AG20443 (cell line): ENCODE measurements around the gene BIRC5.
"Not testable (repeated sequence)": the region's sequence is repeated elsewhere in the genome, so short reads cannot be mapped to it uniquely, and the experiment has no call there.

Experiments used
- DNase-seq: peaks from one replicate; pipeline ENCODE4 v3.0.0; 2012; ENCODE audit warnings: low spot score, mixed read lengths

The BIRC5 gene

DNA sequence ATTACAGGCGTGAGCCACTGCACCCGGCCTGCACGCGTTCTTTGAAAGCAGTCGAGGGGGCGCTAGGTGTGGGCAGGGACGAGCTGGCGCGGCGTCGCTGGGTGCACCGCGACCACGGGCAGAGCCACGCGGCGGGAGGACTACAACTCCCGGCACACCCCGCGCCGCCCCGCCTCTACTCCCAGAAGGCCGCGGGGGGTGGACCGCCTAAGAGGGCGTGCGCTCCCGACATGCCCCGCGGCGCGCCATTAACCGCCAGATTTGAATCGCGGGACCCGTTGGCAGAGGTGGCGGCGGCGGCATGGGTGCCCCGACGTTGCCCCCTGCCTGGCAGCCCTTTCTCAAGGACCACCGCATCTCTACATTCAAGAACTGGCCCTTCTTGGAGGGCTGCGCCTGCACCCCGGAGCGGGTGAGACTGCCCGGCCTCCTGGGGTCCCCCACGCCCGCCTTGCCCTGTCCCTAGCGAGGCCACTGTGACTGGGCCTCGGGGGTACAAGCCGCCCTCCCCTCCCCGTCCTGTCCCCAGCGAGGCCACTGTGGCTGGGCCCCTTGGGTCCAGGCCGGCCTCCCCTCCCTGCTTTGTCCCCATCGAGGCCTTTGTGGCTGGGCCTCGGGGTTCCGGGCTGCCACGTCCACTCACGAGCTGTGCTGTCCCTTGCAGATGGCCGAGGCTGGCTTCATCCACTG lies at the start of gene BIRC5:
Gene BIRC5, plus strand, starts transcription at position 238 of the 690 bp plus-strand sequence. Its CDS starts 64 bp downstream, at position 302.
- DNase-seq, result peak; percentile 100

DNA sequence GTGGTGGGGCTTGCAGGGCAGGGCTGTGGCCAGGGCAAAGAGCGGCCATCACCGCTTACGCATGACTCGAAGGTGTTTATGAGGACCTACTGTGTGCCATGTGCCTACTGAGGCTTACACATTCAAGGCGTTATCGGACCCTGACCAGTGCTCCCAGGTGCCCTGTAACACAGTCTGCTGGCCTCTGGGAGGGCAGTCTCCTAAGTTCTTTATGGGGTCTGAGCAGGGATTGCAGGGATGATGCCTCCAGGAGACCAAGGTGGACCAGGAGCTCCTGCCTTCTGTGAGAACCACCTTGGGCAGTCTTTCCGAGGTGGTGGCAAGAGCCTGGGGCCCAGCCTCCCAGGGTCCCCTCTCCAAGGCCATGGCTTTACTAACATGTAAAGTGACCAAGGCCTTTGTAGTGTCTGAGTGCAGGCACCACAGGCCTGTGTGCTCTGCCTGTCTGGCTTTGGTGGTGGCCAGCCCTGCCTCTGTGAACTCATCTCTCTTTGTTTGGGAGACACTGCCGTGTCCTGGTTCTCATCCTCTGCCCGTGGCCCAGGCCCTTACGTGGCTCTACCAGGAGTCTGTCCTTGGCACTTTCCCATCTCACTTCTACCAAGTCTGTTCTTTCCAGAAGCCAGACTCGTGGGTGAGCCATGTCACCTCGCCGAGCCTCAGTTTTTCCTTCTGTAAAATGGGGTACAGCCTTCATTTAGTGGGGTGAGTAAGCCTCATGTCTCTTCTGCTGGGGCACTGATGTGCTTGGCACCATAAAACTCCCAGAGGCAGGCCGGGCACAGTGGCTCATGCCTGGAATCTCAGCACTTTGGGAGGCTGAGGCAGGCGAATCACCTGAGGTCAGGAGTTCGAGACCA lies 49.1 kb upstream of the BIRC5 start:
- no peak for DNase-seq

DNA sequence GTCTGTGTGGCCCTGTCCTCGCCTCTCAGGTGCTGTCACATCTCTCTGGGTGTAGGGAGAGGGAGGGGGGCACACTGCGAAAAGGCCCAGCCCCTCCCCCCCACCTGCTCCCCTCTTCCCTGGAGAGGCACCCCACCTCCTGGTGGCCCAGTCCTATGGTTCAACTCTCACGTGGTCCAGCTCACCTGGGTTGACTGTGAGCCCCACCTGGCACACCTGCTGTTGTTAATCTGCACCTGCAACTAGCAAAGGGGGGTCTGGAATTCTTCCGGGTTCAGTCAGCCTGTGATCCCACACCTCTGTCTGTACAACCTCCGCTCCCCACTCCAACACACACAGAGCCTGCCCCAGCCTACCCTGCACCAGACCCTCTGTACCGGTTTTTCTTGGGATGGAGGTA lies 47.6 kb upstream of the BIRC5 start:
- DNase-seq, result no peak

DNA sequence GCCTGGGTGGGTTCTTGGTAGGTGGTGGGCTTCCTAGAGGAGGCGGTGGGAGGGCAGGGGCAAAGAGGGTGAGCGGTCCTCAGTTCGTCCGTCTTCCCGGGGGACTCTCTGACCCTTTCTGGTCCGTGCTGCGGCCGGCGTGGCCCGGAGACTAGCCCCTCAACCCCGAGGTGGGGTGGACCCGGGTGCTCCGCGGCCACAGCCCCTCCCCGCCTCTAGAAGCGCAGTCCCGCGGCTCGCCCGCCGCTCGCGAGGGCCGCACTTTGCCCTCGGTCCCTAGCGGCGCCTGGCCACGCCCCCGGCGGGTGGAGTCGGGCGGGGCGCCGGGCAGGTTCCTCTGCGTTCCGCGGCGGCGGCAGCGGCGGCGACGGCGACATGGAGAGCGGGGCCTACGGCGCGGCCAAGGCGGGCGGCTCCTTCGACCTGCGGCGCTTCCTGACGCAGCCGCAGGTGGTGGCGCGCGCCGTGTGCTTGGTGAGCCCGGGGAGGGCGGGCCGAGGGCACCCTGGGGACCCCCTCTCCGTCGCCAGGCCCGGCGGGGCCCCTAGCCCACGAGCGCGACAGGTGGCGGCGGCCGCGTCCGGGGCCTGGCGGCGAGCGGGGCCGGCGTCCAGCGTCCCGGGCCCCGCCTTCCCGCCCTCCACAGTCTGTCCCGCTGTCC lies 45.7 kb upstream of the BIRC5 start, which contains the start of gene SYNGR2:
Gene SYNGR2, plus strand, starts transcription at position 340 of the 661 bp plus-strand sequence. Its CDS starts 36 bp downstream, at position 376.
- DNase-seq, result peak; percentile 91

DNA sequence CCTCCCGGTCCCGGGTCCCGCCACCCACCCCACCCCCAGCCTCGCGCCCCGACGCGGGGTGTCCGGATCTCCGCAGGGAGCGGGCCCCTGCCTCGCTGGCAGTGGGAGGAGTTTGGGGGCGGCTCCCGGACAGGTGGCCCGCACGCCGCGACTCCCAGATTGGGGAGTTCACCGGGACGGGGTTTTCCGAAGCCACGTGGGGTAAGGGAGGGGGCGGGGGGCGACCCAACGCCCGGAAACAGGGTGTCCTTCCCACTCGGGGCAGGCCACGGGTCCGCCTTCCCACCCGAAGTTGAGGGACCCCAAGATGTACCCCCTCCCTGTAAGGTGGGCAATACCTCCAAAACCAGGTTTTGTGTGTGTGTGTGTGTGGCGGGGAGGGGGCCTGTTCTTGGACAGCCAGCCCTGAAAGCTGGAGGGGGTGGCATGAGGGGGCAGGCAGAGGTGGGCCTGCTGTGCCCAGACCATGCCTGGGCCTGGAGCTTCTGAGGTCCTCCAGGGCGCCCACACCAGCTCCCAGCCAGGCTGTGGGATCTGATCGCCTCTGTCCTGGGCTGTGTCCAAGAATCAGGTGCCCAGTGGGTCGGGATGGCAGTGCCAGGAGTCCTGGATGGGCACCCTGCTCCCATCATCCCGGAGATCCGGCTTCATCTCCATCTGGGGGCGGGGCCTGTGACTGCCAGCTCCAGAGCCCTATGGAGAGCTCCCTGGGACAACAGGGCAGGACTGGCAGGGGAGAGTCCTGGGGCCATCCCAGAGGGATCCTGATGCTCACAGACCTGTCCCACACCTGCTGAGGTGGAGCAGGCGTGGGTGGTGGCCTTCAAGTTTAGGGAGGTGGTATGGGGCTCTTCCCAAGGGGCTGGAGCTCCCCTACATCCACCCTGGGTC lies 44.9 kb upstream of the BIRC5 start:
- peak; percentile 86 for DNase-seq

DNA sequence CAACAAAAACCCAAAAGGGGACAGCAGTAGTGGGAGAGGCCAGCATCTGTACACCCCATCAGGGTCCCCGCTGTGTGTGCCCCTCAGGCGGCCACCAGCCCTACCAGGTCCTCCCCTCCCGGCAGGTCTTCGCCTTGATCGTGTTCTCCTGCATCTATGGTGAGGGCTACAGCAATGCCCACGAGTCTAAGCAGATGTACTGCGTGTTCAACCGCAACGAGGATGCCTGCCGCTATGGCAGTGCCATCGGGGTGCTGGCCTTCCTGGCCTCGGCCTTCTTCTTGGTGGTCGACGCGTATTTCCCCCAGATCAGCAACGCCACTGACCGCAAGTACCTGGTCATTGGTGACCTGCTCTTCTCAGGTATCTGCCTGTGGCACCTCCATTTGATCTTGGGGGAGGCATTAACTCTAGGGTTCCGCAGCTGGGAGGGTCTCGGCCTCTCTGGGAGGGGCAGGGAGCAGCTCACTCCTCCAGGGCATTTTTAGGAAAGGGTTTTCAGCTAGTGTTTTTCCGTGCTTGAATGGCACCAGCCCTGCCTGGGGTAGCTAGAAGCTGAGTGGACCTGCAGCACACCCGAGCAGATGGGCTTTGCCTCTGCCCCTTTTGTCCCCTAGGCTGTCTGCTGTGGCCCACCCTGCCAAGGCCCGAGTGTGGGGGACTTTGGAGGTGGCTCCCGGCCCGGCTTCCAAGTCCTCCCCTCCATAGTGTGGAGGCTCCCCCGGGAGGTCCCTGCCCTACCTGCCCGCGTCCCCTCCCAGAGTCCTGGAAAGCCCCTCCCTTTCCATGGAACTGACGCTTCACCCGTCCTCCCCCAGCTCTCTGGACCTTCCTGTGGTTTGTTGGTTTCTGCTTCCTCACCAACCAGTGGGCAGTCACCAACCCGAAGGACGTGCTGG lies 43.1 kb upstream of the BIRC5 start:
- no peak for DNase-seq

DNA sequence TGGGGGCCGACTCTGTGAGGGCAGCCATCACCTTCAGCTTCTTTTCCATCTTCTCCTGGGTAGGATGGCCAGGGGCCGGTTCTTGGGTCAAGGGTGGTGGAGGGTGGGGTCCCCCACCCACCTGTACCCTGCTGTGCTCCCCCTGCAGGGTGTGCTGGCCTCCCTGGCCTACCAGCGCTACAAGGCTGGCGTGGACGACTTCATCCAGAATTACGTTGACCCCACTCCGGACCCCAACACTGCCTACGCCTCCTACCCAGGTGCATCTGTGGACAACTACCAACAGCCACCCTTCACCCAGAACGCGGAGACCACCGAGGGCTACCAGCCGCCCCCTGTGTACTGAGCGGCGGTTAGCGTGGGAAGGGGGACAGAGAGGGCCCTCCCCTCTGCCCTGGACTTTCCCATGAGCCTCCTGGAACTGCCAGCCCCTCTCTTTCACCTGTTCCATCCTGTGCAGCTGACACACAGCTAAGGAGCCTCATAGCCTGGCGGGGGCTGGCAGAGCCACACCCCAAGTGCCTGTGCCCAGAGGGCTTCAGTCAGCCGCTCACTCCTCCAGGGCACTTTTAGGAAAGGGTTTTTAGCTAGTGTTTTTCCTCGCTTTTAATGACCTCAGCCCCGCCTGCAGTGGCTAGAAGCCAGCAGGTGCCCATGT lies 42.3 kb upstream of the BIRC5 start:
- not testable (repeated sequence) for DNase-seq

DNA sequence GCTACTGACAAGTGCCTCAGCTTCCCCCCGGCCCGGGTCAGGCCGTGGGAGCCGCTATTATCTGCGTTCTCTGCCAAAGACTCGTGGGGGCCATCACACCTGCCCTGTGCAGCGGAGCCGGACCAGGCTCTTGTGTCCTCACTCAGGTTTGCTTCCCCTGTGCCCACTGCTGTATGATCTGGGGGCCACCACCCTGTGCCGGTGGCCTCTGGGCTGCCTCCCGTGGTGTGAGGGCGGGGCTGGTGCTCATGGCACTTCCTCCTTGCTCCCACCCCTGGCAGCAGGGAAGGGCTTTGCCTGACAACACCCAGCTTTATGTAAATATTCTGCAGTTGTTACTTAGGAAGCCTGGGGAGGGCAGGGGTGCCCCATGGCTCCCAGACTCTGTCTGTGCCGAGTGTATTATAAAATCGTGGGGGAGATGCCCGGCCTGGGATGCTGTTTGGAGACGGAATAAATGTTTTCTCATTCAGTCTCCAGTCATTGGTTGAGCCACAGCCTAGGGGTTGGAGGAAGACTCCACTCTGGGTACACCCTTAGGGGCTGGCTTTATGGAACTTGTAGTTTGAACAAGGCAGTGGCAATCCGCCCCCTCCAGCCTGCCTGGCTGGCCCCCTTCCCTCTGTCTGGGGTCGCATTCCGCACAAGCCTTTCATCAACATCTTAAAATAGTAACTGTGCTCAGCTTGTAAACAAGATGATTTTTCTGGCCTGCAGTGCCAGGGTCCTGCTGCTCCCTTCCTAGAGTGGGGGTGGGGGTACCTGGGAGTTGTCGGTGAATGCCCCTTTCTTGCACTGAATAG lies 41.6 kb upstream of the BIRC5 start:
- no peak for DNase-seq

DNA sequence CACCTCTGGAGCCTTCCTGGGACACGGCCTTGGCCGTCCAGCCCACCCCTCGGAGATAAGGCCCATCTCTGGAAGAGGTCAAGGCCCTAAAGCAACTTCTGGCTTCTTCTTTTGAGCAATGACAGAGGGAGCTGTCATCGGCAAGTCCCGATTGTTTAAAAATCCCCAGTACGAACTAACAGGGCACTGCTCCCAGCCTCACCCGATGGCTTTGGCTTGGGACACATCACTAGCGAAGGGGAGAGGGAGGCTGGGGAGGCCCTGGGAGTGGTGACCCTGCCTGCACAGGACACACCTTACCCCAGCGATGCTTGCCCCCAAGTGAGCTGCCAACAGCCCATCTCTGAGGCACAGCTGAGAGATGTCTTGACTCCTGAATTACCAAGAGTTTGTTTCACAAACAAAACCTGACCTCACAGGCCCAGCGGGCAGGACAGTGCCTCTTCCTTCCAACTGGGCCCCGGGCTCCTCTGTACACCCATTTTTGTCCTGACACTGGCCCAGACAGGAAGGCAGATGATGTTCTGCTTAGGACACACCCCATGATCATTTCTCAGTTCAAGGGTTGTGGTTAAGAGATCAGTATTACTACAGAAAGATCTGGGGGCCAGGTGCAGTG lies 40.8 kb upstream of the BIRC5 start:
- DNase-seq, result no peak

DNA sequence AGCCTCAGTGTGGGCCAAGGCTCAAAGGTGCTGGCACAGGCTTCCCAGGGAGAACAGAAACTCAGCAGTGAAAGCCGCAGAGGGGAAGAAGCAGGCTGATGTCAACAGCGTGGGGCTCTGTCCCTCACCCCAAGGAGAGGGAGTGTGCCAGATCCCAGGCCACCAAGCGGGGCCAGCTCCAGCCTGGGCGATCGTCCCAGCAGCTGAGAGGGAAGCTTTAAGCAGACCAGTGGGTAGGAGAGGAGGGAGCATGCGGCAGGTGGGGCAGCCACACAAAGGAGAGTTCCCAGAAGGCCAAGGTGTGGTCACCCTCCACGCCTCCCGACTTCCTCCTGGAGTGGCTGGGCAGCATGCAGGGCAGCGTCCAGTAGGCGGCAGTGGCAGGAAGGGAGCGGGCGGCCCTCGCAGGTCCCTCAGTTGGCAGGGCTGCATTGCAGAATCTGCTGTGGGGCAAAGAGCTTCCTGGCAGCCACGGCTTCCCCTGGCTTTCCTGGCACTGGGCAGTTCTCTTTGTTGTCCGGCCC lies 39.6 kb upstream of the BIRC5 start:
- no peak for DNase-seq

DNA sequence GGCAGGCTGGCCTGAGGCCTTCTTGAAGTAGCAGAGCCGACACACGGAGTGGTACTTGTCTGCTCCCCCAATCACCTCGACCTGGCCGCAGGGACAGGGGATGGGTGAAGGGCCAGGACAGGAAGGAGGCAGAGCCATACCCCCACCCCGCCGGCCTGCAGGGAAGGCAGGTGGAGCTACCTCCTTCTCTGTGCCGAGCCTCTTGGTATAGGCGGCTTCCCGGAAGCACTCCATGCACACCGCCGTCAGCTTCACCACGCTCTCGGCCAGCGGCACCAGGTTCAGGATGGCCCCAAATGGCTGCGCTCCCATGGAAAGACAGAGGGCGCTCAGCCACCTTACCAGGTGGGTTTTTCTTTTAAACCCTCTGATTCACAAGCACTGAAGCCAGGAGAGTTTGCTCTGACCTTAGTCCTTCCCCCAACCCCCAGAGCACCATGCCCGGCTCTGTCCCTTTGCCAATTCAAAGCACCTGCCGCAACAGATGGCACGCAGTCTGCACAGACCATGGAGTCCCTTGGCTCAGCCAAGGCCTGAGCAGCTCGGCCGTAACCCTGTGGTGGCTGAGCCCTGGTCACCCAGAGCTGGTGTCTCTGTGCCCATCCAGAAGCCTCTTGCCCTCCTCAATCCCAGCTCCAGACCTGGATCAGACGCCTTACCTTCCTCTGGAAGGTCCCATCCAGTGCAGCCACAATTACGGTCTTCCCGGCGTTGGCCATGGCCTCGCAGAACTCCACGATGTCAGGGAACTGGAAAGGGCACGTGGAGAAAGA lies 39.0 kb upstream of the BIRC5 start:
- no peak for DNase-seq

DNA sequence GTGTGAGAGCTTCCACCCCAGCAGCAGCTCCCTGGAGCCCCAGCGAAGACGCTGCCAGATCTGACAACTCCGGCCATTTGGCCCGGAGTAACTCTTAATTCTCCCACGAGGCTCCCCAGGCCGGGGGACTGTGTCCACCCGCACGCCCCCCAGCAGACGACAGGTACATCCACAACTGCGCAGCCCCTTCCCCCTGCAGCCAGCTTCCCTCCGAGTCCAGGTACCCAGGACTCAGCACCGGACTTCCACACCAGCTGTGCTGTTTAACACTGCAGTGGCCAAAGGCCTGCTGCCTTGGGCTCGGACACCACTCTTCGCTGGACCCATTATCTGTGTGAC lies 38.4 kb upstream of the BIRC5 start:
- no peak for DNase-seq

DNA sequence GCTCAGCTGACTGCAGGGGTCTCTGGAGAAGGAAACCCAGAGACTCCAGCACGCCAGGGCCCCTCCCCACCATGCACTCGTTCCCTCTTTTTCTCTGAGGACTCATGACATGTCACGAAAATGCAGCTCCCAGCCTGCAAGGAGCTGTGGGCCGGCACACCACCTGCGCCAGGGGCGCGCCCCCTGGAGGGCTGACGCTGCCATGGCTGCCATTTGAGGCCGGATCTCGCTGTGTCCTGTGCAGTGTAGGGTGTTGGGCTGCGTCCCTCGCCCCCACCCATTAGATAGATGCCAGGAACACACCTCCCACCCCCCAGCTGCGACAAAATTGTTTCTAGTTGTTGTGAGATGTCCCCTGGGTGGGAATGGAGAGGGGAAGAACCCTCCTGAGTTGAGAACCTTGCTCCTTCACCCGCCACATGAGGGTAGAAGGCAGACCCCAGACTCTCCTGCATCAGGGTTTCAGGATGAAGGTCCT lies 37.5 kb upstream of the BIRC5 start:
- peak; percentile 74 for DNase-seq

DNA sequence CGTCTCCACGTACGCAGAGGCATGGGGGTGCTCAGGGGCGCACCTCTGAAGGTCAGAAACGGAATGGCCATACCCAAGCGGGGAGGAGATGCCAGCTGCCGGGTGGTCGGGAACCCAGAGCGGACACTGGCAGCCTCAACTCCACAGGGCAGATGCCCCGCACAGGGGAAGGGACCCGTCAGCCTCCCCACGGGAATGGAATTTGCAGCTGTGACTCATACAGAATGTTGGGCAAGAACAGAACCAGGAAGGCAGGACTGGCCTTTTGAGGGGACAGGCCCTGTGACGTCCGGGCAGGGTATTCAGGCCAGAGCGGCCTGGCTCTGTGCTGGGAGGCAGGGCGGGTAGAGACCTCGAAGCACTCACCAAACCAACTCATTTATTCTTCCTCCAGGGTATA lies 34.7 kb upstream of the BIRC5 start:
- peak; percentile 65 for DNase-seq

DNA sequence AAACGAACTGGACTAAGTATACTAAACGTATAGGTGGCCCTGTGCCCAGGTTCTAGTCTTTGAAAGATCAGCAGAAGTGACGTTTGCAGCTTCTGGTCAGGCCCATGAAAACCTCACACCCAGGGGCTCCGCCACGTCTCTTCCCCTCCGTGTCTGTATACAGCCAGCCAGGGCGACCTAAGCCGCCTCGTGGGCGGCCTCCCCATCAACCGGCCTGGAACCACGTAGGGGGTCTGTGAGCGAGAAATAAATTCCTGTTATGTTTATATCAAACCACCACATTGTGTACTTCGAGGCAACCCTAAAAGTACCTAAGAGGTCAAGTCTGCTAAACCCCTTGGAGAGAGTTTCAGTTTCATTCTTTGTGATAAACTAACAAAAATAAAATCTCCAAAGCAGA lies 34.0 kb upstream of the BIRC5 start:
- DNase-seq, result no peak

DNA sequence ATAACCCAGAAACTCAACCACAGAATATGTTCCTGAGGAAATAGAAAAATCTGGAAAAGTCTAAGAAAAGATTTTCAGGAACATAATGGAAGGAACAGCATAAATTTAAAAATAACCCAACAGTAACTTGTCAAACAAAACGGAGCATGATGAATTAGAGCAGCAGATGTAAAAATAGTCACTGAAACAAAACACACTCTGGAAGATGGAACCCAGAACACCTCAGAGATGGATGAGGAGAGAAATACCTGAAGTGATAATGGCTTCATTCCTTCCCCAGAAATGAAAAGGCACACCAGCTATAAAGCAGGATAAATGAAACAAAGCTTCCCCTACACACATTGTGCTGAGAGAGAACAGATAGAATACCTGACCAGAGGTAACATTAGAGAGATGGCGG lies 33.5 kb upstream of the BIRC5 start:
- DNase-seq, result no peak

DNA sequence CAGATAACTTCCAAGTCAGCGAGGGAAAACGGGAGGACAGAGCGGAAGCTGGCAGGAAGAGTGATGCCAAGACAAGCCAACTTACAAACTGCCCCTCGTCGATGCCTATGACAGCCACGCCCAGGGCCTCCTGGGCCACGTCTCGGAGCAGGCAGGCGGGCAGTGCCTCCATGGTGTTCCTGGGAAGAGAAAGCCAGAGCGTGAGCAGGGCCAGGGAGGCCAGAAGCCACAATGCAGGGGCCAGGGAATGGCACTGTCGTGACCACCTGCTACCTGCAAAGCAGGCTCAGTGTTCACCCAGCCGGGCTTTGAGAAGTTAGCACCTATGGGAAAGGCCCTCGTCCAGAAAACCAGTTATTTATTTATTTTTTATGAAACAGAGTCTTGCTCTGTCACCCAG lies 31.5 kb upstream of the BIRC5 start:
- no peak for DNase-seq

DNA sequence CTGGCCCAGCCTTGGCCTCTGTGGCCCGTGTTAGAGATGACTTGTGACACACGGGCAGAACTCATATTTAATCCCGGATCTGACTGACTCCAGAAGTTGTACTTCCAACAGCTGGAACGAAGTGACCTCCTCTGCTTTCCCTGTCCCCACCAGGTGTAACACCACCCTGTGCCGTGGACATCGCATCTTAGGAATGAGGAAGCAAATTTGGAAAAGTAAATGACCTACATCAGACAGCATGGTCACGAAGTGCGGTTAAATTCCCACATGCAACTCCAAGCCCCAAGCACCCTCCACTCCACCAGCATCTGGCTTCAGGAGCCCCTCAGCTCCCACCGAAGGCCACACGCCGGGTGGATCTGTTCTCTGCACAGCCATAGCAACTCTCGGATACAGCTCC lies 30.1 kb upstream of the BIRC5 start:
- DNase-seq, result no peak
